ENCODE measurements around the gene TDG. TPM values are rescaled to one million over a fixed set of nuclear protein-coding genes. Genes with fewer than 3 reads are reported as not detected.

Gene TDG
- total RNA-seq, 1 donor from 2014 or later, result 11.3 TPM

- H3K4me1 ChIP-seq, result peaks cover 68% of the 10 kb centered on the region
- DNase-seq, result no peak
- H3K36me3 ChIP-seq, result no peaks in the 10 kb centered on the region
- intact Hi-C loops (cut with micrococcal nuclease), result loop anchor here (10.0 kb wide), 1 partner anchor 100 kb away; the partner anchor contains the start of gene HCFC2
- TF ChIP-seq CTCF (IDR thresholded peaks at IDR 0.05; ENCODE audit: borderline replicate concordance), result no peak
- H3K4me3 ChIP-seq, result peak overlapping the region; percentile 80
- peak overlapping the region; percentile 95 for H3K27ac ChIP-seq (replicated peaks)
- H3K9me3 ChIP-seq (replicated peaks), result no peaks in the 10 kb centered on the region
- no peaks in the 10 kb centered on the region for H3K27me3 ChIP-seq (ENCODE audit: low read depth)
Observed at GRCh38 chr12:103964805-103965204, 867 bp upstream of the TDG start.

GRCh38 chr12:103965255-103965589 is 450 bp upstream of the TDG start:
- Histone ChIP-seq H3K27ac (replicated peaks) (peak overlapping the region; percentile 95), H3K4me3 (peak overlapping the region; percentile 80), H3K4me1 (peaks cover 72% of the 10 kb centered on the region), H3K36me3 (no peaks in the 10 kb centered on the region), H3K27me3 (ENCODE audit: low read depth) (no peaks in the 10 kb centered on the region), H3K9me3 (replicated peaks) (no peaks in the 10 kb centered on the region)
- intact Hi-C loops (cut with micrococcal nuclease), result loop anchor here (10.0 kb wide), 1 partner anchor 100 kb away; the partner anchor contains the start of gene HCFC2
- TF ChIP-seq CTCF (IDR thresholded peaks at IDR 0.05; ENCODE audit: borderline replicate concordance), result no peak
- DNase-seq, result no peak

- peak overlapping the region; percentile 80 for H3K4me3 ChIP-seq
- H3K36me3 ChIP-seq, result no peaks in the 10 kb centered on the region
- peaks cover 83% of the 10 kb centered on the region for H3K4me1 ChIP-seq
- intact Hi-C loops (cut with micrococcal nuclease), result loop anchor here (10.0 kb wide), 1 partner anchor 98 kb away; the partner anchor contains the start of gene HCFC2
- TF ChIP-seq CTCF (IDR thresholded peaks at IDR 0.05; ENCODE audit: borderline replicate concordance), result no peak
- peak overlapping the region; percentile 95 for H3K27ac ChIP-seq (replicated peaks)
- H3K27me3 ChIP-seq (ENCODE audit: low read depth), result no peaks in the 10 kb centered on the region
- no peaks in the 10 kb centered on the region for H3K9me3 ChIP-seq (replicated peaks)
- no peak for DNase-seq
Observed at GRCh38 chr12:103966736-103967135, 1.1 kb downstream of the TDG start.

- Histone ChIP-seq H3K36me3 (peaks cover 5% of the 10 kb centered on the region), H3K4me3 (no peak overlapping the region), H3K4me1 (peaks cover 86% of the 10 kb centered on the region), H3K27me3 (ENCODE audit: low read depth) (no peaks in the 10 kb centered on the region), H3K27ac (replicated peaks) (no peak overlapping the region), H3K9me3 (replicated peaks) (no peaks in the 10 kb centered on the region)
- no peak for DNase-seq
- TF ChIP-seq CTCF (IDR thresholded peaks at IDR 0.05; ENCODE audit: borderline replicate concordance), result no peak
- intact Hi-C loops (cut with micrococcal nuclease), result loop anchor here (10.0 kb wide), 1 partner anchor 95 kb away; the partner anchor contains the start of gene HCFC2
Observed at GRCh38 chr12:103969391-103969790, 3.7 kb downstream of the TDG start.

GRCh38 chr12:103973909-103974308 is 8.2 kb downstream of the TDG start:
- Histone ChIP-seq H3K4me1 (peaks cover 54% of the 10 kb centered on the region), H3K9me3 (replicated peaks) (no peaks in the 10 kb centered on the region), H3K4me3 (no peak overlapping the region), H3K27me3 (ENCODE audit: low read depth) (no peaks in the 10 kb centered on the region), H3K27ac (replicated peaks) (no peak overlapping the region), H3K36me3 (peaks cover 27% of the 10 kb centered on the region)
- TF ChIP-seq CTCF (IDR thresholded peaks at IDR 0.05; ENCODE audit: borderline replicate concordance), result no peak
- DNase-seq, result no peak
- intact Hi-C loops (cut with micrococcal nuclease), result no loop called here

Data from left ventricle myocardium inferior (tissue), 1 donor.